Measurements from ENCODE around the gene MED7. TPM values are rescaled to one million over a fixed set of nuclear protein-coding genes. Genes with fewer than 3 reads are reported as not detected.

MED7 gene
- total and polyA plus RNA-seq, 2 of the 4 experiments (the other 2 are of a cell fraction), result 8.6 to 9.0 TPM

DNA sequence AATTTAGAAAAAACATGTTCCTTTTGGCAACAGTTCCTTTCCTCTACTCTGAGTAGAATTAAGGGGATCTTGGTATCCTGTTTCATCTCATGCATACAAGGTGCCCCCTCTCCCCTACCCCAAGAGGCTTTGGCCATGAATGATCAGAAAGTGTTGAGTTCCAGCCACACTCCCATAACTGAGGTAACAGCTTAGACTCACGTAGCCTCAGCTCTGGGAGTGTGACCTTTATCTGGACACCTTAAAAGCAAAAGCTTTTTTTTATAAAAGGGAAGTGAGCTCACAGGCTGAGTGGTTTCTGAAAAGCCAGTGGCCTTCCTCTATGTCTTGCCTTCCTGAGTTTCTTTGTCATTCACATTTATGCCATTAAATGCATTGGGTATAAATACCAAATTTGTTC is 32.9 kb downstream of the MED7 start:
- H3K4ac ChIP-seq (ENCODE audit: low read depth, low read length), result no peak overlapping the region
- H3K9me3 ChIP-seq (ENCODE audit: control insufficient read depth, insufficient read depth, low read length), result no peaks in the 10 kb centered on the region
- WGBS, 2 experiments (ENCODE audit: extremely low coverage in 2 of 2, insufficient read length in 1 of 2), result no CpG with 5 or more reads among the region's 1 CpG
- no peaks in the 10 kb centered on the region for H3K27me3 ChIP-seq (ENCODE audit: control insufficient read depth, insufficient read depth, low read length)
- no peak overlapping the region for H3K4me2 ChIP-seq (ENCODE audit: low read depth, low read length)
- H3K56ac ChIP-seq (ENCODE audit: extremely low read depth, insufficient read depth, low read length), result no peak overlapping the region
- intact Hi-C loops (cut with micrococcal nuclease) (no loop called here), in situ Hi-C loops (cut with MboI; ENCODE audit: low sequenced_read_pairs) (no loop called here), dilution Hi-C loops (cut with HindIII; ENCODE audit: low sequenced_read_pairs, unreplicated experiment) (no loop called here)
- H3K18ac ChIP-seq (ENCODE audit: low read depth, low read length), result no peak overlapping the region
- no peak for TF ChIP-seq CTCF (conservative IDR thresholded peaks at IDR 0.05; ENCODE audit: low read depth, low read length)
- TF ChIP-seq MAZ (IDR thresholded peaks at IDR 0.05; ENCODE audit: borderline replicate concordance, low read depth, low read length), result no peak
- no peak for TF ChIP-seq NFE2L2 (IDR thresholded peaks at IDR 0.05; ENCODE audit: low read depth, low read length)
- TF ChIP-seq SMC3 (IDR thresholded peaks at IDR 0.05; ENCODE audit: low read depth, low read length), result no peak
- no peak for TF ChIP-seq FOS (IDR thresholded peaks at IDR 0.05; ENCODE audit: low read depth, low read length)
- TF ChIP-seq ELK1 (IDR thresholded peaks at IDR 0.05; ENCODE audit: borderline replicate concordance, low read depth, low read length), result no peak
- no peak for TF ChIP-seq CHD1 (IDR thresholded peaks at IDR 0.05; ENCODE audit: low read depth, low read length)
- no peak for TF ChIP-seq MAFK (IDR thresholded peaks at IDR 0.05; ENCODE audit: low read depth, low read length)
- TF ChIP-seq USF2 (IDR thresholded peaks at IDR 0.05; ENCODE audit: low read depth, low read length), result no peak
- TF ChIP-seq MXI1 (IDR thresholded peaks at IDR 0.05; ENCODE audit: borderline replicate concordance, low read depth, low read length), result no peak
- no peak for TF ChIP-seq BHLHE40 (IDR thresholded peaks at IDR 0.05; ENCODE audit: low read depth, low read length)
- TF ChIP-seq RFX5 (IDR thresholded peaks at IDR 0.05; ENCODE audit: low read depth, low read length), result no peak
- TF ChIP-seq RCOR1 (IDR thresholded peaks at IDR 0.05; ENCODE audit: insufficient replicate concordance, low read length), result no peak
- TF ChIP-seq POLR2A (IDR thresholded peaks at IDR 0.05; ENCODE audit: low read depth, low read length), result no peak
- H4K5ac ChIP-seq (ENCODE audit: low read depth, low read length), result no peak overlapping the region
- no peak overlapping the region for H3K27ac ChIP-seq (ENCODE audit: insufficient read depth, low read length)
- no peak overlapping the region for H2AK9ac ChIP-seq (replicated peaks; ENCODE audit: low read depth, low read length, poor library complexity)
- no peaks in the 10 kb centered on the region for H3K36me3 ChIP-seq (ENCODE audit: control insufficient read depth, insufficient read depth, low read length)
- H2BK15ac ChIP-seq (ENCODE audit: low read depth, low read length), result no peak overlapping the region
- H2BK120ac ChIP-seq (ENCODE audit: low read depth, low read length), result no peak overlapping the region
- H3K23ac ChIP-seq (ENCODE audit: low read depth, low read length), result no peak overlapping the region
- no peak overlapping the region for H3K9ac ChIP-seq (ENCODE audit: low read depth, low read length)
- H3K14ac ChIP-seq (replicated peaks; ENCODE audit: low read depth, low read length), result no peak overlapping the region
- H4K8ac ChIP-seq (ENCODE audit: low read depth in 2 of 2, low read length in 2 of 2), result no peak overlapping the region
- CTCF ChIA-PET, result no interaction called here
- no peaks in the 10 kb centered on the region for H3K79me1 ChIP-seq (ENCODE audit: low read depth in 1 of 2, low read length in 2 of 2)
- no peak overlapping the region for H2AK5ac ChIP-seq (ENCODE audit: low read depth, low read length)
- no peak overlapping the region for H2BK20ac ChIP-seq (ENCODE audit: low read depth, low read length)
- no peak overlapping the region for H2BK5ac ChIP-seq (ENCODE audit: low read depth, low read length, poor library complexity, severe bottlenecking)
- DNase-seq (no peak), ATAC-seq (ENCODE audit: low read depth) (no peak)
- H4K91ac ChIP-seq (ENCODE audit: insufficient read depth, low read depth, low read length), result no peak overlapping the region
- H3K4me1 ChIP-seq (ENCODE audit: control insufficient read depth, insufficient read depth, low read length), result no peaks in the 10 kb centered on the region
- H3K4me3 ChIP-seq (ENCODE audit: insufficient read depth, low read depth, low read length), result no peak overlapping the region
- H3K9me1 ChIP-seq (ENCODE audit: insufficient read depth, low read length), result no peaks in the 10 kb centered on the region; the same call in 1 of the 2 replicates
- BruUV-seq (replicated peaks), result no TSS peak
- no peak overlapping the region for H2AFZ ChIP-seq (replicated peaks; ENCODE audit: low read length, poor library complexity)
- POLR2A ChIA-PET (ENCODE audit: unreplicated experiment), result no interaction called here
- no peaks in the 10 kb centered on the region for H4K20me1 ChIP-seq (ENCODE audit: insufficient read depth, low read length)

Measured in IMR-90 (cell line).